ENCODE results near the gene POLA2. TPM values are rescaled to one million over a fixed set of nuclear protein-coding genes. Genes with fewer than 3 reads are reported as not detected.

The POLA2 gene
- total RNA-seq, 1 experiment from 2014 or later, result 37.7 TPM

DNA sequence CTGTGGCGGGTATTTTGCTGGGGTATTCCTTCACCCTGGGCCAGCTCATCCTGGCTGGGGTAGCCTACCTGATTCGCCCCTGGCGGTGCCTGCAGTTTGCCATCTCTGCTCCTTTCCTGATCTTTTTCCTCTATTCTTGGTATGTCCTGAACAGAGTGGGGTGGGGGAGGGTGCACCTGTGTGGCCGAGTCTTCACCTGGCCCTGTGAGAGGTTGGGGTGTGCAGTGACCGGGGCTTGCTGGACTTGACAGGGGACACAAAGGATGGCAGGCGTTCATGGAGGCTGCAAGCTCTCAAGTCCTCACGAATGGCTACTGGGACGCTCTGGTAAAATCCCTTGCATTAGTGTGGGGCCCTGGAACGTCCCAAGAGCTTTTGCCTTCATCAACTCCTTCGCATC is 40.7 kb upstream of the POLA2 start:
- Mint-ChIP-seq H3K4me1 (peaks cover 12 to 27% of the 10 kb centered on the region in 2 experiments), H3K27me3 (ENCODE audit: low read depth) (no peaks in the 10 kb centered on the region), H3K4me3 (no peak overlapping the region), H3K27ac (no peak overlapping the region), H3K9me3 (no peaks in the 10 kb centered on the region), H3K36me3 (ENCODE audit: insufficient read depth in 1 of 3, low read depth in 3 of 3) (peaks cover 5 to 10% (median 6%) of the 10 kb centered on the region in 3 experiments; a peak in 5 of 7 replicates)
- H3K18ac ChIP-seq (ENCODE audit: insufficient read length, low read depth, low read length), result no peak overlapping the region
- no peaks in the 10 kb centered on the region for H3K27me3 ChIP-seq (ENCODE audit: insufficient read depth, low read length)
- no CpG with 5 or more reads among the region's 10 CpGs for WGBS (ENCODE audit: extremely low coverage, insufficient read length, low lambda C conversion rate)
- no peaks in the 10 kb centered on the region for H4K20me1 ChIP-seq (ENCODE audit: control insufficient read depth, insufficient read depth, insufficient read length)
- no peak overlapping the region for H2AK5ac ChIP-seq (ENCODE audit: insufficient read length, low read length)
- H3K23me2 ChIP-seq (ENCODE audit: insufficient read length, low read depth, low read length, poor library complexity, severe bottlenecking), result peaks cover 6% of the 10 kb centered on the region
- no peak overlapping the region for H2AFZ ChIP-seq (ENCODE audit: low read length)
- H3K23ac ChIP-seq (ENCODE audit: insufficient read length, low read depth, low read length), result no peak overlapping the region
- H2BK20ac ChIP-seq (ENCODE audit: low read depth, low read length, poor library complexity, severe bottlenecking), result no peak overlapping the region
- H3T11ph ChIP-seq (ENCODE audit: low read length), result no peak overlapping the region
- TF ChIP-seq, protein P1, sequence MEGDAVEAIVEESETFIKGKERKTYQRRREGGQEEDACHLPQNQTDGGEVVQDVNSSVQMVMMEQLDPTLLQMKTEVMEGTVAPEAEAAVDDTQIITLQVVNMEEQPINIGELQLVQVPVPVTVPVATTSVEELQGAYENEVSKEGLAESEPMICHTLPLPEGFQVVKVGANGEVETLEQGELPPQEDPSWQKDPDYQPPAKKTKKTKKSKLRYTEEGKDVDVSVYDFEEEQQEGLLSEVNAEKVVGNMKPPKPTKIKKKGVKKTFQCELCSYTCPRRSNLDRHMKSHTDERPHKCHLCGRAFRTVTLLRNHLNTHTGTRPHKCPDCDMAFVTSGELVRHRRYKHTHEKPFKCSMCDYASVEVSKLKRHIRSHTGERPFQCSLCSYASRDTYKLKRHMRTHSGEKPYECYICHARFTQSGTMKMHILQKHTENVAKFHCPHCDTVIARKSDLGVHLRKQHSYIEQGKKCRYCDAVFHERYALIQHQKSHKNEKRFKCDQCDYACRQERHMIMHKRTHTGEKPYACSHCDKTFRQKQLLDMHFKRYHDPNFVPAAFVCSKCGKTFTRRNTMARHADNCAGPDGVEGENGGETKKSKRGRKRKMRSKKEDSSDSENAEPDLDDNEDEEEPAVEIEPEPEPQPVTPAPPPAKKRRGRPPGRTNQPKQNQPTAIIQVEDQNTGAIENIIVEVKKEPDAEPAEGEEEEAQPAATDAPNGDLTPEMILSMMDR (conservative IDR thresholded peaks at IDR 0.05), result no peak
- no peak overlapping the region for H2BK120ac ChIP-seq (ENCODE audit: low read depth, low read length, poor library complexity, severe bottlenecking)
- H4K8ac ChIP-seq (replicated peaks; ENCODE audit: insufficient read length, low read depth, low read length), result no peak overlapping the region
- H2BK15ac ChIP-seq (ENCODE audit: low read depth, low read length), result no peak overlapping the region
- H3K79me1 ChIP-seq (ENCODE audit: insufficient read depth, low read depth, low read length, poor library complexity, severe bottlenecking), result no peaks in the 10 kb centered on the region
- no peak overlapping the region for H3K9ac ChIP-seq (ENCODE audit: extremely low read depth, insufficient read length, low read length)
- DNase-seq, result peak; percentile 16
- no peak overlapping the region for H3K4ac ChIP-seq (ENCODE audit: low read depth, low read length)
- H3K14ac ChIP-seq (ENCODE audit: insufficient read depth, low read length), result no peak overlapping the region; the same call in 1 of the 2 replicates
- no peak overlapping the region for H3K27ac ChIP-seq (ENCODE audit: insufficient read length, low read depth, low read length)
- H3K4me2 ChIP-seq (ENCODE audit: insufficient read depth, insufficient read length, low read length), result no peak overlapping the region
- H4K91ac ChIP-seq (ENCODE audit: insufficient read length, low read depth, low read length), result no peak overlapping the region
- no peaks in the 10 kb centered on the region for H3K9me3 ChIP-seq (ENCODE audit: control insufficient read depth, low read depth, low read length)
- H2BK5ac ChIP-seq (ENCODE audit: insufficient read length, low read length), result no peak overlapping the region
- no peak overlapping the region for H4K5ac ChIP-seq (ENCODE audit: insufficient read length, low read depth, low read length)
- H3K4me1 ChIP-seq (ENCODE audit: insufficient read depth, low read length), result no peaks in the 10 kb centered on the region; the same call in 1 of the 2 replicates
- H3K56ac ChIP-seq (ENCODE audit: insufficient read length, low read depth, low read length), result no peak overlapping the region
- H3K79me2 ChIP-seq (ENCODE audit: insufficient read depth, low read length), result no peaks in the 10 kb centered on the region
- no peak overlapping the region for H2BK12ac ChIP-seq (ENCODE audit: insufficient read length, low read depth, low read length)

Measured in H9 (cell line).